Transverse colon (tissue), 4 donors: Measurements from ENCODE around the gene ACTRT2. TPM values are rescaled to one million over a fixed set of nuclear protein-coding genes. Genes with fewer than 3 reads are reported as not detected.

Experiments used
- DNase-seq: peaks from one replicate; pipeline ENCODE4 v3.0.0-alpha.2; 2019
- H3K27ac ChIP-seq, 4 donors: fragments of 200-600 bp; sonication (generic); 2 replicates each; pipeline ENCODE4 v1.5.1; 2016 to 2018; ENCODE audit warnings: inconsistent platforms in 4 of 4
- H3K27me3 ChIP-seq: fragments of 200-600 bp; sonication (generic); 2 replicates; pipeline ENCODE4 v1.5.1; 2017; ENCODE audit warnings: inconsistent platforms
- H3K36me3 ChIP-seq, 4 donors: fragments of 200-600 bp; sonication (generic); 2 replicates each; pipeline ENCODE4 v1.5.1; 2017 to 2019; ENCODE audit warnings: inconsistent platforms in 4 of 4
- H3K4me1 ChIP-seq, 4 donors: fragments of 200-600 bp; sonication (generic); 2 replicates each; pipeline ENCODE4 v1.5.1; 2017 to 2020; ENCODE audit warnings: inconsistent platforms in 4 of 4
- H3K4me3 ChIP-seq, 4 donors: fragments of 200-600 bp; sonication (generic); 1 replicate in 1 of 4; 2 replicates in 3 of 4; pipeline versions ENCODE4 v1.5.1 to v1.6.1; 2017 to 2019; ENCODE audit warnings: inconsistent platforms in 4 of 4
- H3K9me3 ChIP-seq, 2 donors: fragments of 200-600 bp; sonication (generic); 2 replicates each; pipeline ENCODE4 v1.5.1; 2017 to 2019; ENCODE audit warnings: inconsistent platforms in 2 of 2
- EP300 ChIP-seq: sonication (generic); formaldehyde crosslinking; IDR thresholded peaks from one replicate; pipeline ENCODE4 v1.6.1; 2017; ENCODE audit warnings: antibody characterized with exemption, low read depth
- POLR2A ChIP-seq: fragments of 450-650 bp; IDR thresholded peaks from one replicate; pipeline ENCODE4 v1.6.1; 2016; ENCODE audit warnings: antibody characterized with exemption, mild to moderate bottlenecking, moderate library complexity
- POLR2AphosphoS5 ChIP-seq, 3 donors: sonication (generic); formaldehyde crosslinking; IDR thresholded peaks; one replicate each; pipeline ENCODE4 v1.6.1; 2016; ENCODE audit warnings: antibody characterized with exemption in 3 of 3
- WGBS, 2 donors: methylation state at CpG; one replicate each; pipeline ENCODE4 v1.1.5; 2018; ENCODE audit warnings: low coverage in 1 of 2; 5-methylcytosine and 5-hydroxymethylcytosine counted together
- in situ Hi-C, 4 donors: fragments of 200-750 bp; cut with MboI; loops; one replicate each; pipeline versions ENCODE4 v1.15.0 to v1.15.1; 2017; ENCODE audit warnings: low sequenced_read_pairs in 3 of 4, low pct_ligation_motif_present in 1 of 4, low pct_unique_long_range_greater_than_20kb in 1 of 4
- intact Hi-C: fragments of 100-400 bp; cut with DNase I; formaldehyde crosslinking; loops from one replicate; pipeline ENCODE4 v1.15.1; 2023; ENCODE audit warnings: low total_unique reads
- total RNA-seq, 4 donors: library from RNA; depleted of rRNA; stranded (reverse); fragments of >200 nt; gene quantifications; one replicate each; pipeline ENCODE4 v1.1.0, GENCODE V29; 2016
- TF ChIP-seq, protein P1 (sequence below), 5 experiments: fragments of 200-600 bp in 3 of 5; fragments of 450-650 bp in 2 of 5; sonication (generic) in 3 of 5; IDR thresholded peaks; 1 replicate in 2 of 5; 2 replicates in 3 of 5; pipeline ENCODE4 v1.5.1; 2016 to 2017; ENCODE audit warnings: antibody characterized with exemption in 5 of 5, inconsistent platforms in 3 of 5, mild to moderate bottlenecking in 2 of 5, moderate library complexity in 1 of 5

ACTRT2 gene
- total RNA-seq, 4 donors from 2014 or later, result not detected

DNA sequence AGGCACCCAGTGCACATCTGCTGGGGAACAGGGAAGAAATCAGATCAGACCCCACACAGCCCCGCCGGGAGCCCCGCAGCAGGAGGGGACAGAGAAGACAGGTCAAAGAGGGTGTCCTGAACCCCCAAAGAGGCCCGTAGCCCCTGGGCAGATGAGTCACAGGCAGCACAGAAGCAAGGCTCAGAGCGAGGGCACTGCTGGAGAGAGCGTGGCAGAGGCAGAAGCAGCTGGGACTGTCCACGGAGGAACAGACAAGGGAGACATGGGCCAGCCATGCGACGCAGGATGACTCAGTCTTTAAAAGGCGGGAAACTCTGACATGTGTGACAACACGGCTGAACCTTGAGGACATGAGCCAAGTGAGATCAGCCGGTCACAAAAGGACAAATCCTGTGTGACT is 33.2 kb downstream of the ACTRT2 start:
- in situ Hi-C loops, result no loop called here
- no peak overlapping the region for H3K4me3 ChIP-seq

DNA sequence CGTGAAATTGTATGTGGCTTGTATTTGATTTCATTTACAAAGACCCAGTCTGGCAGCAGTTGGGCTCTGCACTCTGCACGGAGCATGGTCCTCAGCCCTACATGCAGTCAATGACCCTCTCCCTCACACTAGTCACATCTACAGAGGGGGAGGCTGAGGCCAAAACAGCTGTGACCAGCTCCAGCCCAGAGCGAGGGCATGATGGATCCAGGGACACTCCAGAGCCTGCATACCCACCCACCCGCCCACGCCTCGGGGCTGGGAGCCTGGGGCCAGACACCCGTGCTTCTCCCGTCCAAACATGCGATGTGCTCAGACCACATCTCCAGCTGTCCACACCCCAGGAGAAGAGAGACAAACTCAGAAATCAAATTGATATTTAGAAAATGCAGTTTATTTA is 33.8 kb downstream of the ACTRT2 start:
- H3K27ac ChIP-seq, result no peak overlapping the region
- H3K4me1 ChIP-seq, result no peaks in the 10 kb centered on the region
- intact Hi-C loops (loop anchor here (10.0 kb wide), 1 partner anchor 220 kb away; no protein-coding TSS in a partner anchor), in situ Hi-C loops (no loop called here)
- H3K27me3 ChIP-seq, result peaks cover 50% of the 10 kb centered on the region
- TF ChIP-seq POLR2AphosphoS5 (IDR thresholded peaks at IDR 0.05) (no peak), EP300 (no peak), POLR2A (no peak)
- TF ChIP-seq, protein P1, sequence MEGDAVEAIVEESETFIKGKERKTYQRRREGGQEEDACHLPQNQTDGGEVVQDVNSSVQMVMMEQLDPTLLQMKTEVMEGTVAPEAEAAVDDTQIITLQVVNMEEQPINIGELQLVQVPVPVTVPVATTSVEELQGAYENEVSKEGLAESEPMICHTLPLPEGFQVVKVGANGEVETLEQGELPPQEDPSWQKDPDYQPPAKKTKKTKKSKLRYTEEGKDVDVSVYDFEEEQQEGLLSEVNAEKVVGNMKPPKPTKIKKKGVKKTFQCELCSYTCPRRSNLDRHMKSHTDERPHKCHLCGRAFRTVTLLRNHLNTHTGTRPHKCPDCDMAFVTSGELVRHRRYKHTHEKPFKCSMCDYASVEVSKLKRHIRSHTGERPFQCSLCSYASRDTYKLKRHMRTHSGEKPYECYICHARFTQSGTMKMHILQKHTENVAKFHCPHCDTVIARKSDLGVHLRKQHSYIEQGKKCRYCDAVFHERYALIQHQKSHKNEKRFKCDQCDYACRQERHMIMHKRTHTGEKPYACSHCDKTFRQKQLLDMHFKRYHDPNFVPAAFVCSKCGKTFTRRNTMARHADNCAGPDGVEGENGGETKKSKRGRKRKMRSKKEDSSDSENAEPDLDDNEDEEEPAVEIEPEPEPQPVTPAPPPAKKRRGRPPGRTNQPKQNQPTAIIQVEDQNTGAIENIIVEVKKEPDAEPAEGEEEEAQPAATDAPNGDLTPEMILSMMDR (IDR thresholded peaks at IDR 0.05), result no peak
- no peaks in the 10 kb centered on the region for H3K9me3 ChIP-seq
- 57 to 82% methylated on average over 4 to 9 of the region's 9 CpGs for WGBS, 2 donors
- H3K4me3 ChIP-seq, result no peak overlapping the region
- no peak for DNase-seq
- no peaks in the 10 kb centered on the region for H3K36me3 ChIP-seq

More for the DNA sequence above, 33.2 kb downstream of the ACTRT2 start:
- intact Hi-C loops, result loop anchor here (10.0 kb wide), 1 partner anchor 220 kb away; no protein-coding TSS in a partner anchor
- Histone ChIP-seq H3K4me1 (no peaks in the 10 kb centered on the region), H3K36me3 (no peaks in the 10 kb centered on the region), H3K27me3 (peaks cover 50% of the 10 kb centered on the region), H3K9me3 (no peaks in the 10 kb centered on the region), H3K27ac (no peak overlapping the region)
- TF ChIP-seq, protein P1 (IDR thresholded peaks at IDR 0.05), result no peak
- TF ChIP-seq POLR2AphosphoS5 (IDR thresholded peaks at IDR 0.05), result no peak
- TF ChIP-seq EP300, result no peak
- TF ChIP-seq POLR2A, result no peak
- DNase-seq, result no peak
- WGBS, 2 donors, result 67 to 85% methylated on average over 3 to 12 of the region's 12 CpGs

DNA sequence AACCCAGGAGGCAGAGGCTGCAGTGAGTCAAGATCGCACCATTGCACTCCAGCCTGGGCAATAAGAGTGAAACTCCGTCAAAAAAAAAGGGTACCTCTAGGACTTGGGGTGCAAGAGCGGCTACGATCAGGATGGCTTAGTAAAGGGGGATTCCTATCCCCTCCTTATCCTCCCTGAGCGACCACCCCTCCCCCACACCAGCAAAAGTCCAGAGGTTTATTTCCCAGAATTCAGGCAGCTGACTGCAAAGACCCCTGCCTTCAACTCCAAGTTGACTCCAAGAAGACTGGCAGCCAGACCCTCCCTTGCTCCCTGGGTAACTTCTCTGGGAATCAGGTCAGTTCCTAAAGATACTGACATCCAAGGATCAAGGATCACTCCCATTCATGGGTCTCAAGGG is 35.4 kb downstream of the ACTRT2 start:
- WGBS, 2 donors, result 83 to 100% methylated on average over 1 to 5 of the region's 5 CpGs
- Histone ChIP-seq H3K4me3 (no peak overlapping the region), H3K27me3 (peaks cover 65% of the 10 kb centered on the region), H3K9me3 (no peaks in the 10 kb centered on the region), H3K4me1 (no peaks in the 10 kb centered on the region), H3K36me3 (no peaks in the 10 kb centered on the region), H3K27ac (no peak overlapping the region)
- intact Hi-C loops, result loop anchor here (10.0 kb wide), 1 partner anchor 218 kb away; no protein-coding TSS in a partner anchor
- in situ Hi-C loops, result no loop called here
- TF ChIP-seq, protein P1 (IDR thresholded peaks at IDR 0.05), result no peak
- no peak for TF ChIP-seq EP300
- TF ChIP-seq POLR2AphosphoS5 (IDR thresholded peaks at IDR 0.05), result no peak
- no peak for TF ChIP-seq POLR2A
- DNase-seq, result no peak

DNA sequence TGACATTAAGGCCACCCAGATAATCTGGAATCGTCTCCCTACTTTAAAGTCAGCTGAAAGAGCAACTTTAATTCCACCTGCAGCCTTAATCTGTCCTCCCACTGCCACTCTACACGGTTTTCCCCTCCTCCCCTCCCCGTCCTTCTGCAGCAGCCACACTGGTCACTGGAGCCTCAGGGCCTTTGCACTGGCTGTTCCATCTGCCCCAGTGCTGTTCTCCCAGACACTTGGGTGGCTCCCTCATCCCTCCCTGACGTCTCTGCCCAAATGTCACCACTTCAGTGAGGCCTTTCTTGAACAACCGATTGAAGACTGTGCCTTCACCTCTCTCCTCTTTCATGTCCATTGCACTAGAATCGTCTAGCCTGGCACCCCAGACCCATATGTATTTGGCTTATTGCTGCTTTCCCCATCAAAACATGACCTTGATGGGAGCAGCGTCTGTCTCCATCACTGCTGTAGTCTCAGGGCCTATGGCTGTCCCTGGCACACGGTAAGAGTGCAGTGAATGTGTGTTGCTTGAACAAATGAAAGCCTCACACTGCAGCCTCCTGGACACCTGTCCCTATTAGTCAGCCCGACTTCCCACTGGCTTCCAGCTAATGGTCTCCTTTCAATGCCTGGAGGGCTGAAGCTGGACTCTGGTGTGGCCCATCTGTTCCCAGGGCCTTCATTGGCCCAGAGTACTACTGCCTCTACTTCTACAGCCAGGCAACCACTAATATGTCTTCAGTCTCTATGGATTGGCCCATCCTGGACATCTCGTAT is 37.2 kb downstream of the ACTRT2 start:
- TF ChIP-seq EP300, result no peak
- no peak for TF ChIP-seq POLR2A
- TF ChIP-seq POLR2AphosphoS5 (IDR thresholded peaks at IDR 0.05), result no peak
- TF ChIP-seq, protein P1 (IDR thresholded peaks at IDR 0.05), result no peak
- H3K36me3 ChIP-seq, result no peaks in the 10 kb centered on the region
- WGBS, 2 donors, result 67 to 71% methylated on average over 4 to 10 of the region's 10 CpGs
- H3K4me3 ChIP-seq, result no peak overlapping the region
- H3K27ac ChIP-seq, result no peak overlapping the region
- no peak for DNase-seq
- in situ Hi-C loops (no loop called here), intact Hi-C loops (loop anchor here (10.0 kb wide), 1 partner anchor 216 kb away; no protein-coding TSS in a partner anchor)
- no peaks in the 10 kb centered on the region for H3K9me3 ChIP-seq
- peaks cover 72% of the 10 kb centered on the region for H3K27me3 ChIP-seq
- H3K4me1 ChIP-seq, result peaks cover under 1 to 10% (median 4%) of the 10 kb centered on the region in 4 donors
